Measurements from ENCODE around the gene CELSR1. TPM values are rescaled to one million over a fixed set of nuclear protein-coding genes. Genes with fewer than 3 reads are reported as not detected.
A peak's percentile ranks its signal among the peaks of the same experiment; 100 is the strongest.

The CELSR1 gene
- total RNA-seq, 1 donor from 2014 or later = 18.6 TPM

GRCh38 chr22:46576556-46577367, 39.3 kb upstream of the CELSR1 start:
- DNase-seq (ENCODE audit: low read depth in 2 of 2) = peak in 1 of 2 donors; percentile 60

- no peak for DNase-seq (ENCODE audit: low read depth in 2 of 2)
Measured at GRCh38 chr22:46575911-46576555, 38.6 kb upstream of the CELSR1 start.

DNA sequence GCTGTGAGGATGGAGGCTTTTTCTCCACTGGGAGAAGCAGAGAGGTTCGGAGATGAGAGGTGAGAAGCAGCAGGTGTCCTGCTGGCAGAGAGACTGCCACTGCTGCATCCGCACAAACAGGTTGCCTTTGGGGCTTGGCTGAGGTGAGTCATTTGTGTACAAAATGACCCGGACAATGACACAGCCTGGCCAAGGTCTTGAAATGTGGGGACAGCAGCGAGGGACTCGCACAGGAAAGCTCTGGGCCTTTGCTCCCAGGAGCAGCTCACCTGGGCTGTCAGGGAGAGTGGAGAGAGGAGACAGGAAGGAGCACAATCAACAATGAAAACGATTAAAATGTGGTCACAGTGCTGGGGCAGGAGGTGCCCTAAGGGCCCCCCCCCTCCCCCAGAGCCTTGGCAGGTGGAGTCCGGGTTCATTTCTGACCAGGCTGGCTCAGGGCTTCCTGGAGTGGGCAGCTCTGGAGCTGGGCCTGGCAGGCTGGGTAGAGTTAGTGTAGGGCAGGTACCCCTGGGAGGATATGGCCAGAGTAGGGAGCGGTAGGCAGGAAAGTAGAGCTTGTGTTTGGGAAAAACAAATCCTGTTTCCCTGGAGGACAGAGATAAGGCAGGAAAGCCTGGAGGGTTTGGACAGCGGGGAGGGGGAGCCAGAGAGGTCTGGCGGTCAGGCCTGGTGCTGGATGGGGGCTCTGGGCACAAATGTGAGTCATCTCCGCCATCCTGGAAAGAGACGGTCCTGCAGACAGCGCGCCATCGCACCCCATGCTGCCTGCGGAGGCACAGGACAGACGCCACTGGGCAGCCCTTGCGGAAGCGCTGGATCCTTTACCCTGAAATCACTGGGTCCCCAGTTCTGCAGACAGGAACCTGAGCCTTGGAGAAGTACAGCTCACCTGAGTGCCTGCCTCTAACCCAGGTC, 37.8 kb upstream of the CELSR1 start:
- peak; percentile 76 to 85 for DNase-seq (ENCODE audit: low read depth in 2 of 2)

DNA sequence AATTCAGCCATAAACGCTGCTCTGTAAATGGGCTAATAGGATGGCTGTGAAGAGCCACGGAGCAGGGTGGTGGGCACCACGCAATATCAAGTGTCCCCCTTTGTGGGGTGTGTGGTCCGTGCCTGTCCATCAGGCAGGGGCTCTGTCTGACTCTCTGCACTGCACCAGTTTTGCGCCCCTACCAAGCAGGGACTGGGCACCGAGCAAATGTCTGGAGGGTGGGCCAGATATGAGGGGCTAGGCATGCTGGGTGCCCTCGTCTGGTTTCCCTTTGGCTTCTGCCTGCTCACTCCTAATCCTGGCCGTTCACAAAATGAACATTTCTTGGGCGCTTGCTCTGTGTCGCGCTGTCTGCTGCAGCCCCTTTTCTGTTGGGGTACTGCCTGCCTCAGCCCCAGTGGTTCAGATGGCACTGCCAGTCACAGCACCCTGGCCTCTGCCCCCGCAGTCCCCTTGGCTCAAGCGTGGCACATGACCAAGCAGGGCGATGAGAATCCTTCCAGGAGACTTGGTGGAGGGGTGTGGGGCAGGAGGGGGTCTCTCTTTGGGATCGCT, 37.1 kb upstream of the CELSR1 start:
- no peak for DNase-seq (ENCODE audit: low read depth in 2 of 2)

- no peak for DNase-seq (ENCODE audit: low read depth in 2 of 2)
Measured at GRCh38 chr22:46573781-46574437, 36.5 kb upstream of the CELSR1 start.

DNA sequence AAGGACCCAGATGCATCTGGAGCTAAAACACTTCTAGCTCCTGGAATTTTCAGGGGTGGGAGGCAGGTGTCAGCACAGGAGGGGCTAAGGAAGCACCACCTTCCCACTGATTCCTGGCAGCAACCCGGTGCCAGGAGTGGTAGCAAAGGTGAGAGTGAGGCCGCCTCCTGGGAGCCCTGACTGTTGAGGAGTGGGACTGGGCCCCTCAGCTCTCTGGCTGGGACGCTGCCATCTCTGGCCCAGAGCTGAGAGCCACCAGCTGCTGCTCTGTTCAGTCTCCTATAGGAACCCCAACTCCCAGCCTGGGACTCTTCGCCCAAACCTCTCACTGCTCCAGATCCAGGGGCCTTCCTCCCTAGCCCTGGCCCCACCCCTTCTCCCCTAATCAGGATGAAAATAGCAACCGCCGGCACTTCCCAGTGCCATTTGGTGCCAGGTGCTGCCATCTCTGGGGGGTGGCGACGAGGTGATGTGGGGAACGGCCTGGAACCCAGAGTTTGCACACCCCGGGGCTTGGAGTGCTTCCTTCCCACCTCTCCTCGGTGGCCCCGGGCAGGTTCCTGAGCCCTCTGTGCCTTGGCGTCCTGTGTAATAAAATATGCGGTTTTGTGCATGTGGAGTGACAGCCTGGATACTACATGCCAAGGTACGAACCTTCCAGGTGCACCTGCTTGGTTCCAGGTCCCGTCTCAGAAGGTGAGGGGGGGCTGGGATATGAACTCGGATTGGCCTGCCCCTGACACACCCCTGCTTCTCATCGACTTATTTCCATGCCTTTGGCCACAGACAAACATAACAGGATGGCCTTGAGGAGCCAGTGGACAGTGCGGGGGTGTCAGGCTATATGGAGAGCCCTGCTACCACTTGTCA, 35.7 kb upstream of the CELSR1 start:
- DNase-seq (ENCODE audit: low read depth in 2 of 2) = no peak

- DNase-seq (ENCODE audit: low read depth in 2 of 2) = no peak
Measured at GRCh38 chr22:46571642-46572250, 34.3 kb upstream of the CELSR1 start.

DNA sequence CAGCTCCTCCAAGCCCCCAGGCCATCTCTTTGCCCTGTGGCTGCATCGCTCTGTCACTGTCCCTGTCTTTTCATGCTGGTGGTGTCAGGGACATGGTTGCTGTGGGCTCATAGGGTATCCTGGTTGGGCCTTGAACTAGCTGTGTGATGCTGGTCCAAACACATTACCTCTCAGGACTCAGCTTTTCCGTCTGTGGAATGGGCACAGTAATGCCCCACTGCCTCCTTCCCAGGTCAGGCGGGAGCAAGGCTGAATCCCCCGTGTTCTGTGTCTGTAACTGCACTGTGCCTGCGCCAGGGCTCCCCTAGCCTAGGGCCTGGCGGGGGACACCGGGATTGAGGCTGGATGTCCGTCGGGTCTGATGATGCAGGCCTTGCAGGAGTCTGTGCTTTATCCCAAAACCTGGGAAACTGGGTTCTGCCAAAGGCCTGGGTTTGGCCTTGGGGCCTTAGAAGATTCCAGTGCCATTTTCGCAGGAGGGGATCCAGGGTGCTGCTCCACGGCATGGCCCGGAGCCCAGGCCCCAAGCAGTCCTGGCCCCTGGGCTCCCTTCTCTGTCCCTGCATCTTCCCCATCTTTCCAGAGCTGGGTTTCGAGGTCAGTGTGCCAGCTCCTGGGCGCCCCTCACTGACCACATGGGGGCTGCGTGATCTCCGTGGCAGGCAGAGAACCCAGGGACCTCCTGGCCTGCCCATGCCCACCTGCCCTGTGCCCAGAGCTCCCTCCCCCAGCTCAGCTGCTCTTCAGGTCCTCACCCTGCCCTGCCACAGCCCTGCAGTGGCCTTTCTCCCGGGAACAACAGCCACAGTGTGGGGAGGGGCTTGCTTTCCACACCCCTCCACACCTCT, 32.7 kb upstream of the CELSR1 start:
- no peak for DNase-seq (ENCODE audit: low read depth in 2 of 2)

- no peak for DNase-seq (ENCODE audit: low read depth in 2 of 2)
Measured at GRCh38 chr22:46569055-46569847, 31.8 kb upstream of the CELSR1 start.

DNA sequence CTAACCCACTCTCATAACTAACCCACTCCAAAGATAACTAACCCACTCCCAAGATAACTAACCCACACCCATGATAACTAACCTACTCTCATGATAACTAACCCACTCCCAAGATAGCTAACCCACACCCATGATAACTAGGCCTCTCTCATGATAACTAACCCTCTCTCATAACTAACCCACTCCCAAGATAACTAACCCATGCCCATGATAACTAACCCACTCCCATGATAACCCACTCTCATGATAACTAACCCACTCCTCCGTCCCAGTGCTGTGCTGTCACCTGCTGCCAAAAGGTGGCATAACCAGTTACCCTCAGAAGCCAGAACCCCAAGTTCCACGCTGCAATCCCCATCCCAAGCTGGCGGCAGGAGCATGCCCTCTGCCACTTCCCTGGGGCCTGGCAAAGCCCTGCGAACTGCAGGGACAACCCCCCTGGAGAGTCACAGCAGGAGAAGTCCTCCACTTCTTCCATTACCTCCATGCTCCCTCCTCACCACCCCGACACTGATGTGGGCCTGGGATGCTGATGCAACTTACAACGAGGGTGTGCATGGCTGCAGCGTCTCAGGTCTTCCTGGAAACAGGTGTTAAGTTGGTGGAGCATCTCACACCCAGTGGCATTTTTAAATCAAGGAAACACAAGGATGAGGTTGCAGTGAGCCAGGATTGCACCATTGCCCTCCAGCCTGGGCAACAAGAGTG, 30.8 kb upstream of the CELSR1 start:
- no peak for DNase-seq (ENCODE audit: low read depth in 2 of 2)

DNA sequence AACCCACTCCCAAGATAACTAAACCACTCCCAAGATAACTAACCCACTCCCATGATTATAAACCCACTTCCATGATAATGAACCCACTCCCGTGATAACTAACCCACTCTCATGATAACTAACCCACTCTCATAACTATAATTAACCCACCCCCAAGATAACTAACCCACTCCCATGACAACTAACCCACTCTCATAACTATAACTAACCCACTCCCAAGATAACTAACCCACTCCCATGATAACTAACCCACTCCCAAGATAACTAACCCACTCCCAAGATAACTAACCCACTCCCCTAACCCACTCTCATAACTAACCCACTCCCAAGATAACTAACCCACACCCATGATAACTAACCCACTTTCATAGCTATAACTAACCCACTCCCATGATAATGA, 30.1 kb upstream of the CELSR1 start:
- DNase-seq (ENCODE audit: low read depth in 2 of 2) = no peak

DNA sequence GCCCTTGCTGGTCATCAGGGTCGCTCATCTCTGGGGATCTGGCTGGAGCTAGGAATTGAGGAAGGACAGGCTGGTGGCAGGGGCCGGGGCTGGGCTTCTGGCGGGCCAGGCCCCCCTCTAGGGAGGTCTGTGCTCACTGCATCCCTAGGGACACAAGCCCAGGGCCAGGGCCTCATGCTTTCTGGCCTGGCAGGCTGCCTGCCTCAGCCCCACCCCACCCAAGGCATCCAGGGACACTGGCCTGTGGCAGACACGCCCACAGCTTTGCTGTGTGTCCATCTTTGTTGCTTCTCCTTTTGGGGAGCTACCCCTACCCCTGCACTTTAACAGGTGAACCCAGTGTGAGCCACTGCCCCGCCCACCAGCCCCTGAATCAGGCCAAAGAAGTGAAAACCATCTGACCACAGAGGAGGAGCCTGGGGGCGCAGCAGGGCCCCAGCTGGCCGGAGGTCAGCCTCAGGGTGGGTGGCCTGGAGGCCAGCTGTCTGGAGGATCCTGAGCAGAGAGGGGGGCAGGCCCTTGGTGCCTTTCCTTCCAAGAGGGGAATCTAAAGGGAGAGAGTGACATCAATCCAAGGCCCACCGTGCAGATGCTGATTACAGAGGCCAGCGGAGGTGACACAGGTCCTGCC, 26.8 kb upstream of the CELSR1 start:
- DNase-seq (ENCODE audit: low read depth in 2 of 2) = no peak

DNA sequence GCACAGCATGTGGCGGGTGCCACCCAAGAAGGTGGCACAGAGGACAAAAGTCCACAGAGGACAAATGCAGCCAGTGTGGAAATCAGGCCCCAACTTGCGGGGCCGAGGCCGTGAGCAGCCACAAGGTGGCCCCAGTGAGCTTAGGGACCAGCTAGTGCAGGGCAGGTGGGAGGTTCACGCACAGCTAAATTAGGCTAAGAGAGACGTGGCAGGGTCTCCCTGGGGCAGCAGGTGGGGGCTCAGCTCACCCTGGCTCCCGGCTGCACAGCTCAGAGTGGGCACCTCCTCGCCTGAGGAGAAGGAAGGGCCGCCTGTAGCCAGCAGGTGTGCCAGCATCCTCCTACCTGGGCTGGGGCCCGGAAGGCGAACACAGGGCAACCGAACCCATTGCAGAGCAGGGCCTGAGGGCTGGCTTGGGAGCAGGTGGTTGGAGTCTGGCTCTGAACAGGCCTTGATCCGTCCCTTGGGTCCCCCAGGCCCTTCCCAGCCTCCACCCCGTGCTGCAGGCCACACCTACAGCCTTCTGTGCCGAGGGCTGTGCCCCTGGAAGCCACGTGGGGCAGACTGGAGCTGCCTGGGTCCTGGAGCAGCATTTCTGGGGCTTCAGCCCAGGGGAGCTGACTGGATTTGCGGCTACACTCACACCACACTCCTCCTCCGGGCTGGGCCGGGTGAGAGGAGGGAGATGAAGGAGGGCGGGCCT, 26.1 kb upstream of the CELSR1 start:
- DNase-seq (ENCODE audit: low read depth in 2 of 2) = peak; percentile 47 to 61

GRCh38 chr22:46561435-46561905, 24.1 kb upstream of the CELSR1 start:
- DNase-seq (ENCODE audit: low read depth in 2 of 2) = no peak

DNA sequence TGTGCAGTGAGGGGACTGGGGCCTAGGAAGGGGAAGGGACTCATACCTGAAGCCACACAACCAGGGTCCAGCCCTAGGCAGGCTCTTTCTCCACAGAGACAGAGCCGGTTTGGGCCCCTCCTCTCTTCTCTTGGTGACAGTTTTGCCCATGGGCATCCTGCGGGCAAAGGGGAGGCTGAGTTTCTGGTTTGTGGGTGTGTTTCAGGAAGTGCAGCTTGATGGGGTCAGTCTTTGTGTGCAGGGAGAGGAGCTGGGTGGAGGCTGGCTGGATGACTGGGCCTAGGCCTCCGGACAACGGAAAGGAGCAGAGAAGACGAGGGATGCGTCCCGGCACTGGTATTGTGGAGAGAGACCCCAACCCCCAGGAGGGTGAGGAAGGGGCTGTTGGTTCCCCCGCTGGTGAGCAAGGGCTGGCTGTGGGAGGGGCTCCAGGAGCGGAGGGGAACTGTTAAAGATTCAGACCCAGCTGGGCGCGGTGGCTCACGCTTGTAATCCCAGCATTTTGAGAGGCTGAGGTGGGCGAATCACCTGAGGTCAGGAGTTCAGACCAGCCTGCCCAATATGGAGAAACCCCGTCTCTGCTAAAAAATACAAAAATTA, 23.4 kb upstream of the CELSR1 start:
- no peak for DNase-seq (ENCODE audit: low read depth in 2 of 2)

Data from dermis microvascular lymphatic vessel endothelial cell (primary cell).